HepG2 (cell line): Measurements from ENCODE around the gene BOD1L1. TPM values are rescaled to one million over a fixed set of nuclear protein-coding genes. Genes with fewer than 3 reads are reported as not detected.

Source experiments
- ATAC-seq: fragments of 200-7000 bp; cut with Tn5 transposase; 3 replicates; pipeline ENCODE4 v1.9.1; 2020; ENCODE audit warnings: mild to moderate bottlenecking, moderate library complexity
- BruUV-seq: library from RNA; stranded (reverse); fragments of 400-500 nt; replicated peaks from 2 replicates; lab custom pipeline; 2021; lab: Mats Ljungman, UMichigan
- CTCF ChIA-PET: fragments of 300-600 bp; formaldehyde crosslinking; extraction: SDS; loops from one replicate; lab custom pipeline; 2021; ENCODE audit warnings: low total read pairs, inconsistent platforms, low intra/inter-chr PET ratio; lab: Yijun Ruan, JAX
- POLR2A ChIA-PET: fragments of 350-600 bp; sonication (Branson Sonifier 250); formaldehyde crosslinking; loops from one replicate; lab custom pipeline; 2020; ENCODE audit warnings: antibody characterized with exemption, inconsistent platforms; lab: Yijun Ruan, JAX
- DNase-seq: peaks from one replicate; pipeline ENCODE4 v3.0.0-alpha.2; 2015; ENCODE audit warnings: low spot score
- FAIRE-seq: peaks from 3 replicates; lab custom pipeline; 2011; peaks lifted over from hg19 to GRCh38; lab: Jason Lieb, UNC
- H2AFZ ChIP-seq: one replicate; pipeline ENCODE4 v1.6.1; 2011; ENCODE audit warnings: low read length, inconsistent platforms
- H3K27ac ChIP-seq: fragments of 300-600 bp; 3 replicates; pipeline ENCODE4 v1.8.0; 2011; ENCODE audit warnings: mixed run types, mild to moderate bottlenecking, mixed read lengths, low read length, inconsistent platforms; ENCODE audit not compliant: insufficient read depth; ENCODE audit errors: extremely low read length
- H3K27me3 ChIP-seq, 2 experiments: fragments of 200-600 bp in 1 of 2; 2 replicates in 1 of 2; 3 replicates in 1 of 2; pipeline versions ENCODE4 v1.6.0 to v1.8.0; 2011; ENCODE audit warnings: low read length in 2 of 2, mild to moderate bottlenecking in 2 of 2, moderate library complexity in 2 of 2, inconsistent platforms in 1 of 2; ENCODE audit not compliant: insufficient read depth in 2 of 2, control insufficient read depth in 1 of 2
- H3K36me3 ChIP-seq, 2 experiments: fragments of 200-600 bp in 1 of 2; replicated peaks in 1 of 2; 2 replicates in 1 of 2; 3 replicates in 1 of 2; pipeline versions ENCODE4 v1.5.1 to v1.8.0; 2011; ENCODE audit warnings: low read length in 2 of 2, inconsistent platforms in 1 of 2; ENCODE audit not compliant: insufficient read depth in 2 of 2, control insufficient read depth in 1 of 2
- H3K4me1 ChIP-seq: 2 replicates; pipeline ENCODE4 v1.5.1; 2012; ENCODE audit warnings: low read length, inconsistent platforms; ENCODE audit not compliant: insufficient read depth
- H3K4me2 ChIP-seq: 2 replicates; pipeline ENCODE4 v1.6.0; 2011; ENCODE audit warnings: low read depth, low read length, inconsistent platforms
- H3K4me3 ChIP-seq, 3 experiments: fragments of 200-600 bp in 1 of 3; sonication (generic), shearing (Covaris generic) in 1 of 3; replicated peaks in 1 of 3; 2 replicates each; pipeline ENCODE4 v1.5.1; 2011 to 2016; ENCODE audit warnings: low read length in 3 of 3, inconsistent platforms in 2 of 3, low read depth in 2 of 3, mild to moderate bottlenecking in 2 of 3, control low read depth in 1 of 3, mixed read lengths in 1 of 3; ENCODE audit not compliant: insufficient read depth in 1 of 3
- H3K79me2 ChIP-seq: one replicate; pipeline ENCODE4 v1.6.1; 2011; ENCODE audit warnings: low read length, inconsistent platforms; ENCODE audit not compliant: insufficient read depth
- H3K9ac ChIP-seq: 2 replicates; pipeline ENCODE4 v1.6.0; 2011; ENCODE audit warnings: mild to moderate bottlenecking, low read depth, low read length, inconsistent platforms; ENCODE audit not compliant: insufficient read depth
- H3K9me3 ChIP-seq: 2 replicates; pipeline ENCODE4 v1.5.1; 2012; ENCODE audit warnings: mild to moderate bottlenecking, low read length
- H4K20me1 ChIP-seq: 2 replicates; pipeline ENCODE4 v1.6.0; 2011; ENCODE audit warnings: inconsistent platforms, mild to moderate bottlenecking, low read length, moderate library complexity; ENCODE audit not compliant: insufficient read depth
- BHLHE40 ChIP-seq: IDR thresholded peaks from 2 replicates; pipeline ENCODE4 v1.6.1; 2011; ENCODE audit warnings: low read length, improper control_type of control experiment
- CBX2 ChIP-seq, 2 experiments: fragments of 200-600 bp in 1 of 2; sonication (generic); formaldehyde crosslinking in 1 of 2; IDR thresholded peaks; 2 replicates each; pipeline versions ENCODE4 v1.7.0 to v1.8.1; 2018 to 2022; ENCODE audit warnings: low read depth in 2 of 2, low read length in 1 of 2, mild to moderate bottlenecking in 1 of 2, missing genetic modification reagents in 1 of 2
- MTA3 ChIP-seq: sonication (generic); formaldehyde crosslinking; IDR thresholded peaks from 2 replicates; pipeline ENCODE4 v1.4.0; 2020; ENCODE audit warnings: missing genetic modification reagents
- ZNF180 ChIP-seq: sonication (generic); formaldehyde crosslinking; IDR thresholded peaks from 2 replicates; pipeline ENCODE4 v1.4.0; 2020; ENCODE audit warnings: low read depth, missing genetic modification reagents, borderline replicate concordance
- ZNF629 ChIP-seq: sonication (generic); formaldehyde crosslinking; conservative IDR thresholded peaks from 2 replicates; pipeline ENCODE4 v1.5.0; 2020; ENCODE audit warnings: missing genetic modification reagents
- ZNF652 ChIP-seq: IDR thresholded peaks from 2 replicates; pipeline ENCODE4 v1.6.1; 2016; ENCODE audit warnings: low read depth, borderline replicate concordance
- WGBS: methylation state at CpG from one replicate; pipeline ENCODE4 v1.1.6; 2017; ENCODE audit warnings: low lambda C conversion rate; 5-methylcytosine and 5-hydroxymethylcytosine counted together
- in situ Hi-C: cut with HindIII; loops from 2 replicates; pipeline ENCODE4 v1.10.0; 2017; ENCODE audit warnings: low pct_unique_long_range_greater_than_20kb; ENCODE audit not compliant: extremely low pct_ligation_motif_present
- intact Hi-C: fragments of 100-400 bp; cut with micrococcal nuclease; formaldehyde crosslinking; loops from one replicate; pipeline ENCODE4 v1.10.0; 2022; ENCODE audit not compliant: unreplicated experiment
- polyA plus RNA-seq, 8 experiments: library from polyadenylated mRNA; depleted of rRNA in 3 of 8; stranded (reverse) in 7 of 8; unstranded in 1 of 8; fragments of >200 nt; fragmentation: Illumina TruSeq in 4 of 8; extraction: Trizol in 4 of 8; gene quantifications; 2 replicates each; pipeline versions ENCODE4 v1.2.1 to v1.2.3, GENCODE V29; 2011 to 2016; ENCODE audit warnings: low read depth in 4 of 8, missing spikeins in 1 of 8, mixed read lengths in 1 of 8; ENCODE audit not compliant: insufficient read depth in 1 of 8
- total RNA-seq, 5 experiments: library from RNA; depleted of rRNA; stranded (reverse); fragments of >200 nt; fragmentation: Illumina TruSeq; extraction: Trizol; gene quantifications; 2 replicates each; pipeline ENCODE4 v1.2.3, GENCODE V29; 2016; ENCODE audit warnings: low read depth in 1 of 5

The BOD1L1 gene
- total and polyA plus RNA-seq, 2 of the 13 experiments (the other 11 are each of a cell fraction or from before 2014, with no cell fraction given), result 11.7 to 17.9 TPM

DNA sequence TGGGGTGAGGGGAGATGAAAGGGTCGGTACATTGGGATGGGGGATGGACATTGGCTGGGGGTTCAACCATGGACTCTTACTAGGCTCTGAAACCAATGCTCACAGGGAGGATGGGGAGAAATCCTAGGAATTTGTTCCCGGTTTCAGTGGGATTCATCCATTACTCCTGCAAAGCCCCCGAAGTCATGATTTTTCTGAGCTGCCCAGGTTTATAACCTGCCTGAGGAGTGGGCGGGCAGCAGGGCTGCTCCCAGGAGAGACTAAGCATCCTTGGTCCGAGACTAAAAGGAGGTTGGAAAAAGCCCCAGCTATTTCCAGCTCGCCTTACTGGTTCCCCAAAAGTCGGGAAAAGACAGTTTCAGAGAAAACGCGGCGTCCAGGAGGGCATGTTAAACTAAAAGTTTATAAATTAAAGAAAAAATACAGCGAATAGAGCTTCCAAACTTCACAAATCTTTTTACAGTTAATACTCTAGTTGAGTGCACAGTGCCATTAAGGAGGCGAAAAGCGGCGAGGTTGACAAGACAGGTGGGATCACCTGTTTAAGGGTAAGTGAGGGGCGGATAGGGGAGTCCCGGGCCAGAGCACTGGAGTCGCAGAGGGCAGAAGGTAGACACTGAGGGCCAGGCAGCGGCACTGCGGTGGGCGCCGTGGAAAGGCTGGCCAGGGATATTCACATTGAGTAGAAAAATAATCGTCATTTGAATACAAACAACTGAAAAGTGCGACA lies 86.9 kb downstream of the BOD1L1 start:
- Histone ChIP-seq H2AFZ (no peak overlapping the region), H3K4me3 (no peak overlapping the region), H3K4me2 (no peak overlapping the region), H3K36me3 (no peaks in the 10 kb centered on the region), H3K9me3 (no peaks in the 10 kb centered on the region), H4K20me1 (0 out of 2 replicates have a peak, but pooled peaks cover 2% of the 10 kb centered on the region), H3K4me1 (peaks cover 29% of the 10 kb centered on the region), H3K9ac (no peak overlapping the region), H3K27me3 (peaks cover 9 to 62% of the 10 kb centered on the region in 2 experiments; a peak in 4 of 5 replicates), H3K79me2 (no peaks in the 10 kb centered on the region), H3K27ac (no peak overlapping the region)
- 69% methylated on average over 22 of the region's 23 CpGs for WGBS
- no peak for FAIRE-seq
- CTCF ChIA-PET, result no interaction called here
- no TSS peak for BruUV-seq
- TF ChIP-seq ZNF180 (CRISPR knock-in tag), result no peak
- no peak for ATAC-seq
- POLR2A ChIA-PET, result no interaction called here
- intact Hi-C loops (loop anchor here (10.0 kb wide), 1 partner anchor 416 kb away; no protein-coding TSS in a partner anchor), in situ Hi-C loops (no loop called here)
- no peak for DNase-seq

- no peak for FAIRE-seq
- Histone ChIP-seq H3K27me3 (peaks cover 11 to 69% of the 10 kb centered on the region in 2 experiments; a peak in 4 of 5 replicates), H3K4me2 (peak overlapping the region; percentile 71), H3K27ac (no peak overlapping the region), H3K36me3 (no peaks in the 10 kb centered on the region), H3K4me1 (peaks cover 29% of the 10 kb centered on the region), H3K79me2 (no peaks in the 10 kb centered on the region), H3K9ac (no peak overlapping the region), H3K9me3 (no peaks in the 10 kb centered on the region), H2AFZ (no peak overlapping the region), H4K20me1 (0 out of 2 replicates have a peak, but pooled peaks cover 2% of the 10 kb centered on the region), H3K4me3 (peak overlapping the region in 2 of 3 experiments; percentile 12 to 61; a peak in 1 of 6 replicates)
- intact Hi-C loops (loop anchor here (10.0 kb wide), 1 partner anchor 415 kb away; no protein-coding TSS in a partner anchor), in situ Hi-C loops (no loop called here)
- no peak for ATAC-seq
- WGBS, result 13% methylated on average over 29 of the region's 42 CpGs
- no TSS peak for BruUV-seq
- CTCF ChIA-PET, result no interaction called here
- POLR2A ChIA-PET, result no interaction called here
- peak; percentile 23; the same call in 1 of the 2 replicates for TF ChIP-seq ZNF629
- TF ChIP-seq CBX2 (IDR thresholded peaks at IDR 0.05; ENCODE audit: low read depth, low read length), result peak; percentile 75; the same call in 1 of the 2 replicates
- no peak for TF ChIP-seq CBX2 (CRISPR knock-in tag; IDR thresholded peaks at IDR 0.05; ENCODE audit: low read depth)
- peak; percentile 59; the same call in 1 of the 2 replicates for TF ChIP-seq ZNF652 (CRISPR knock-in tag)
- no peak for TF ChIP-seq MTA3
- TF ChIP-seq BHLHE40, result no peak
- no peak for DNase-seq
Measured at GRCh38 chr4:13539619-13540445, 87.7 kb downstream of the BOD1L1 start.
